HCT116 (cell line): ENCODE results near the gene APOL4. TPM values are rescaled to one million over a fixed set of nuclear protein-coding genes. Genes with fewer than 3 reads are reported as not detected.

ENCODE experiments used
- ATAC-seq: fragments of 200-7000 bp; cut with Tn5 transposase; 2 replicates; pipeline ENCODE4 v1.9.1; 2020; ENCODE audit warnings: mild to moderate bottlenecking, moderate library complexity
- BruUV-seq: library from RNA; stranded (reverse); fragments of 400-500 nt; replicated peaks from 2 replicates; lab custom pipeline; 2021; lab: Mats Ljungman, UMichigan
- CTCF ChIA-PET: fragments of 300-600 bp; sonication (Branson Sonifier 250); formaldehyde crosslinking; loops from one replicate; lab custom pipeline; 2021; ENCODE audit warnings: antibody characterized with exemption; lab: Charles Lee
- POLR2A ChIA-PET: fragments of 300-600, 350-600 bp; sonication (Branson Sonifier 250); formaldehyde crosslinking; loops from one replicate; lab custom pipeline; 2021; ENCODE audit warnings: antibody characterized with exemption; lab: Charles Lee
- RAD21 ChIA-PET, 2 experiments: fragments of 300-600 bp; sonication (Branson Sonifier 250); formaldehyde crosslinking; loops; one replicate each; lab custom pipeline; 2023; ENCODE audit warnings: low total read pairs in 2 of 2; ENCODE audit not compliant: uncharacterized antibody in 2 of 2, unreplicated experiment in 2 of 2, low non-redundant PET in 1 of 2; lab: Charles Lee
- DNase-seq: peaks from one replicate; pipeline ENCODE4 v3.0.0-alpha.2; 2010; ENCODE audit warnings: low read depth, low spot score
- H2AFZ ChIP-seq: fragments of 200-600 bp; shearing (Covaris generic), sonication (generic); 2 replicates; pipeline ENCODE4 v1.6.1; 2017; ENCODE audit warnings: low read depth, mixed run types, mixed read lengths, antibody characterized with exemption, low read length; ENCODE audit not compliant: poor library complexity, severe bottlenecking
- H3K27ac ChIP-seq: 2 replicates; pipeline ENCODE4 v1.5.1; 2012; ENCODE audit warnings: low read depth, low read length
- H3K27me3 ChIP-seq: fragments of 200-600 bp; sonication (generic); 2 replicates; pipeline ENCODE4 v1.6.1; 2016; ENCODE audit warnings: mixed run types, low read length, mixed read lengths; ENCODE audit not compliant: insufficient read depth
- H3K36me3 ChIP-seq, 2 experiments: fragments of 200-500 bp in 1 of 2; fragments of 200-600 bp in 1 of 2; sonication (Bioruptor generic) in 1 of 2; sonication (generic) in 1 of 2; 2 replicates each; pipeline versions ENCODE4 v1.5.1 to v1.6.1; 2014 to 2016; ENCODE audit warnings: low read length in 2 of 2, inconsistent platforms in 1 of 2, mixed read lengths in 1 of 2, mixed run types in 1 of 2; ENCODE audit not compliant: insufficient read depth in 2 of 2, control insufficient read depth in 1 of 2
- H3K4me1 ChIP-seq, 2 experiments: fragments of 200-600 bp in 1 of 2; sonication (generic) in 1 of 2; 2 replicates each; pipeline versions ENCODE4 v1.5.1 to v1.6.1; 2012 to 2017; ENCODE audit warnings: low read length in 2 of 2, inconsistent platforms in 1 of 2, mild to moderate bottlenecking in 1 of 2, mixed read lengths in 1 of 2, mixed run types in 1 of 2, moderate library complexity in 1 of 2; ENCODE audit not compliant: insufficient read depth in 2 of 2, control insufficient read depth in 1 of 2
- H3K4me2 ChIP-seq: fragments of 200-600 bp; sonication (generic); 2 replicates; pipeline ENCODE4 v1.6.1; 2017; ENCODE audit warnings: mixed run types, low read length, mixed read lengths
- H3K4me3 ChIP-seq, 2 experiments: fragments of 200-600 bp in 1 of 2; sonication (generic) in 1 of 2; replicated peaks in 1 of 2; 2 replicates each; pipeline ENCODE4 v1.5.1; 2011 to 2016; ENCODE audit warnings: low read length in 2 of 2, control low read depth in 1 of 2, low read depth in 1 of 2, mild to moderate bottlenecking in 1 of 2, mixed read lengths in 1 of 2, mixed run types in 1 of 2
- H3K79me2 ChIP-seq: fragments of 200-600 bp; sonication (generic); 2 replicates; pipeline ENCODE4 v1.6.1; 2017; ENCODE audit warnings: mild to moderate bottlenecking, mixed run types, low read length, moderate library complexity, mixed read lengths; ENCODE audit not compliant: insufficient read depth
- H3K9ac ChIP-seq: fragments of 200-600 bp; sonication (generic); 2 replicates; pipeline ENCODE4 v1.6.1; 2016; ENCODE audit warnings: low read length, mixed read lengths
- H3K9me2 ChIP-seq: fragments of 200-600 bp; sonication (generic), shearing (Covaris generic); 2 replicates; pipeline ENCODE4 v1.6.1; 2017; ENCODE audit warnings: mixed run types, mild to moderate bottlenecking, moderate library complexity; ENCODE audit not compliant: insufficient read depth
- H3K9me3 ChIP-seq, 2 experiments: fragments of 200-500 bp in 1 of 2; fragments of 200-600 bp in 1 of 2; sonication (Bioruptor generic) in 1 of 2; sonication (generic) in 1 of 2; 2 replicates each; pipeline ENCODE4 v1.6.1; 2014 to 2017; ENCODE audit warnings: low read length in 2 of 2, mixed read lengths in 2 of 2, inconsistent platforms in 1 of 2, low read depth in 1 of 2, mild to moderate bottlenecking in 1 of 2, mixed run types in 1 of 2, moderate library complexity in 1 of 2; ENCODE audit not compliant: control insufficient read depth in 1 of 2, insufficient read depth in 1 of 2
- H4K20me1 ChIP-seq: fragments of 200-600 bp; sonication (generic), shearing (Covaris generic); 2 replicates; pipeline ENCODE4 v1.6.1; 2017; ENCODE audit warnings: mixed run types, mild to moderate bottlenecking, moderate library complexity; ENCODE audit not compliant: insufficient read depth
- CBX3 ChIP-seq: IDR thresholded peaks from 2 replicates; pipeline ENCODE4 v1.6.1; 2012; ENCODE audit warnings: low read depth
- CEBPB ChIP-seq: IDR thresholded peaks from 2 replicates; pipeline ENCODE4 v1.6.1; 2012; ENCODE audit warnings: low read depth
- EGR1 ChIP-seq: IDR thresholded peaks from 2 replicates; pipeline ENCODE4 v1.6.1; 2012; ENCODE audit warnings: low read depth
- ELF1 ChIP-seq: IDR thresholded peaks from 2 replicates; pipeline ENCODE4 v1.6.1; 2012; ENCODE audit warnings: low read depth, borderline replicate concordance
- EZH2 ChIP-seq: fragments of 200-600 bp; sonication (generic); IDR thresholded peaks from 2 replicates; pipeline ENCODE4 v1.6.1; 2017; ENCODE audit warnings: antibody characterized with exemption, mixed run types
- FOSL1 ChIP-seq: IDR thresholded peaks from 2 replicates; pipeline ENCODE4 v1.6.1; 2012; ENCODE audit warnings: low read depth
- JUND ChIP-seq: IDR thresholded peaks from 2 replicates; pipeline ENCODE4 v1.6.1; 2012
- POLR2A ChIP-seq: IDR thresholded peaks from 2 replicates; pipeline ENCODE4 v1.7.0; 2011; ENCODE audit warnings: borderline replicate concordance; ENCODE audit not compliant: insufficient read depth, insufficient read length; ENCODE audit errors: extremely low read depth
- RAD21 ChIP-seq: IDR thresholded peaks from 2 replicates; pipeline ENCODE4 v1.6.1; 2012; ENCODE audit warnings: low read depth, mild to moderate bottlenecking
- SP1 ChIP-seq: IDR thresholded peaks from 2 replicates; pipeline ENCODE4 v1.6.1; 2012; ENCODE audit warnings: low read depth
- SRF ChIP-seq: IDR thresholded peaks from 2 replicates; pipeline ENCODE4 v1.6.1; 2012; ENCODE audit warnings: low read depth
- YY1 ChIP-seq: IDR thresholded peaks from 2 replicates; pipeline ENCODE4 v1.6.1; 2011; ENCODE audit warnings: low read length, low read depth, moderate library complexity, mild to moderate bottlenecking; ENCODE audit not compliant: insufficient replicate concordance; ENCODE audit errors: extremely low read depth
- ZFX ChIP-seq: fragments of 450-650 bp; IDR thresholded peaks from 2 replicates; pipeline ENCODE4 v1.6.1; 2017
- ZNF274 ChIP-seq: fragments of 200-500 bp; sonication (Bioruptor generic); IDR thresholded peaks from 2 replicates; pipeline ENCODE4 v1.6.1; 2014; ENCODE audit warnings: mild to moderate bottlenecking, low read depth, low read length, inconsistent platforms
- intact Hi-C: fragments of 100-400 bp; cut with micrococcal nuclease; formaldehyde crosslinking; loops from 2 replicates; pipeline ENCODE4 v1.10.0; 2022
- total RNA-seq: library from RNA; stranded (reverse); gene quantifications from one replicate; pipeline ENCODE4 v1.2.1, GENCODE V29; 2021; ENCODE audit not compliant: unreplicated experiment
- TF ChIP-seq, protein P1 (sequence below): IDR thresholded peaks from 2 replicates; pipeline ENCODE4 v1.6.1; 2012
- TF ChIP-seq, protein P2 (sequence below): IDR thresholded peaks from 2 replicates; pipeline ENCODE4 v1.6.1; 2012
- TF ChIP-seq, protein P3 (sequence below): IDR thresholded peaks from 2 replicates; pipeline ENCODE4 v1.6.1; 2011; ENCODE audit warnings: mild to moderate bottlenecking, low read length, moderate library complexity; ENCODE audit not compliant: insufficient replicate concordance; ENCODE audit errors: extremely low read depth

Gene APOL4
- total RNA-seq, 1 experiment from 2014 or later = not detected

DNA sequence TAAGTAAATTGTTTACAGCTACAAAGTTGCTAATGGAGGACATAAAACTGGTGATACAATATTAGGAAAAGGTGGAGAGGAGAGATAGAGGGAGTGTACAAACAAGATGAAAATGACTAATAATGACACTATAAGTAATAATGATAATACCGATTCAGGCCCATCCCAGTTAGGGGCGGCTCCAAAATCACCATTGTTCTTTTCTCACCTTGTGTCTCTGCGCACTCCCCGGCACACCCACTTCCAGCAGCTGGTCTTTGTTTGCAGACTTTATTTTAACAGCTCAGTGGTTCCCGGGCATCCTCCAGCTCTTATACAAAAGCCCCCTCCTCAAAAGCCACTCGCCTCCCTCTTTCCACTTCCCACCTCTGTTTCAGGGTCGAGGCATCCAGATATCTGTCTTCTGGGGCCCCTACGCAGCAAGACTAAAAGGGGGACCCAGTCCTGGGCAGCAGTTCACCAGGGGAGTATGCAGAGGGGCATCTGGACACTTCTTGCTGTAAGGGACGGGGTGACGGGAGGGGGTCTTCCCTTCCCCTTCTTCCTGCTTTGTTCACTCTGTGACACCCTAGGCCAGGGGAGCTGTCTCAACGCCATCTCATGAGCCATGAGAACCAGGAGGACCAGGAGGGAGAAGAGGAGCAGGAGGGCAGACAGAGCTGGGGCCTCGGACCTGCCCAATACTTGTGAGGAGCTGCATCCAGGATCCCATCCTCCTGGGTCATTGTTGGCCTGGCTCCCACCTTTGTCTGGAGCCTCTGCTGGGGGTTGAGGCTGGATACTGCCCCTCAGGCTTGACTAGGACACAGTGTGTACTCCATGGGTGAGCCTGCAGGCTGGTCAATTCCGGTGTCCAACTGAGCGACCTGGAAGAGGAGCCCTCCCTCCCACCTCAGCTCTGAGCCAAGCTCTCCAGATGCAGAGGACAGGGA, 35.0 kb upstream of the APOL4 start:
- Histone ChIP-seq H3K4me2 (no peak overlapping the region), H3K4me1 (peaks cover 15 to 22% of the 10 kb centered on the region in 2 experiments; a peak in 3 of 4 replicates), H3K27ac (no peak overlapping the region), H3K9me2 (no peaks in the 10 kb centered on the region), H3K9ac (no peak overlapping the region)
- ChIA-PET CTCF (interaction anchor here (0.6 kb wide), 1 partner anchor 245 kb away, joined by 5 read pairs; no protein-coding TSS in a partner anchor), RAD21 (no interaction called here)
- no peak for ATAC-seq
- TF ChIP-seq, protein P1, sequence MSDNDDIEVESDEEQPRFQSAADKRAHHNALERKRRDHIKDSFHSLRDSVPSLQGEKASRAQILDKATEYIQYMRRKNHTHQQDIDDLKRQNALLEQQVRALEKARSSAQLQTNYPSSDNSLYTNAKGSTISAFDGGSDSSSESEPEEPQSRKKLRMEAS = no peak
- TF ChIP-seq ZFX = no peak
- TF ChIP-seq, protein P2, sequence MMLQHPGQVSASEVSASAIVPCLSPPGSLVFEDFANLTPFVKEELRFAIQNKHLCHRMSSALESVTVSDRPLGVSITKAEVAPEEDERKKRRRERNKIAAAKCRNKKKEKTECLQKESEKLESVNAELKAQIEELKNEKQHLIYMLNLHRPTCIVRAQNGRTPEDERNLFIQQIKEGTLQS = no peak
- no peak for TF ChIP-seq CBX3
- TF ChIP-seq ZNF274 = no peak
- TF ChIP-seq CEBPB = no peak
- TF ChIP-seq YY1 = no peak
- TF ChIP-seq EGR1 = no peak
- TF ChIP-seq SRF = no peak
- no peak for TF ChIP-seq JUND
- TF ChIP-seq ELF1 = no peak
- TF ChIP-seq SP1 = no peak
- no peak for TF ChIP-seq FOSL1
- no peak for TF ChIP-seq POLR2A
- TF ChIP-seq, protein P3, sequence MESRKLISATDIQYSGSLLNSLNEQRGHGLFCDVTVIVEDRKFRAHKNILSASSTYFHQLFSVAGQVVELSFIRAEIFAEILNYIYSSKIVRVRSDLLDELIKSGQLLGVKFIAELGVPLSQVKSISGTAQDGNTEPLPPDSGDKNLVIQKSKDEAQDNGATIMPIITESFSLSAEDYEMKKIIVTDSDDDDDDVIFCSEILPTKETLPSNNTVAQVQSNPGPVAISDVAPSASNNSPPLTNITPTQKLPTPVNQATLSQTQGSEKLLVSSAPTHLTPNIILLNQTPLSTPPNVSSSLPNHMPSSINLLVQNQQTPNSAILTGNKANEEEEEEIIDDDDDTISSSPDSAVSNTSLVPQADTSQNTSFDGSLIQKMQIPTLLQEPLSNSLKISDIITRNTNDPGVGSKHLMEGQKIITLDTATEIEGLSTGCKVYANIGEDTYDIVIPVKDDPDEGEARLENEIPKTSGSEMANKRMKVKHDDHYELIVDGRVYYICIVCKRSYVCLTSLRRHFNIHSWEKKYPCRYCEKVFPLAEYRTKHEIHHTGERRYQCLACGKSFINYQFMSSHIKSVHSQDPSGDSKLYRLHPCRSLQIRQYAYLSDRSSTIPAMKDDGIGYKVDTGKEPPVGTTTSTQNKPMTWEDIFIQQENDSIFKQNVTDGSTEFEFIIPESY = no peak
- no peak for TF ChIP-seq RAD21
- TF ChIP-seq EZH2 = no peak
- TF ChIP-seq, all 23 proteins: peak for 0
- POLR2A ChIA-PET = no interaction called here
- H2AFZ ChIP-seq = no peak overlapping the region
- no peak overlapping the region for H3K4me3 ChIP-seq
- intact Hi-C loops = loop anchor here (5.0 kb wide), 1 partner anchor 39 kb away; no protein-coding TSS in a partner anchor
- no peaks in the 10 kb centered on the region for H3K36me3 ChIP-seq
- H3K79me2 ChIP-seq = peaks cover 7% of the 10 kb centered on the region; the same call in 1 of the 2 replicates
- H3K27me3 ChIP-seq = no peaks in the 10 kb centered on the region
- no TSS peak for BruUV-seq
- no peaks in the 10 kb centered on the region for H3K9me3 ChIP-seq
- H4K20me1 ChIP-seq = no peaks in the 10 kb centered on the region
- no peak for DNase-seq
